GM12878 (cell line): ENCODE data around the gene ANKRD13C. TPM values are rescaled to one million over a fixed set of nuclear protein-coding genes. Genes with fewer than 3 reads are reported as not detected.

Source experiments
- ATAC-seq: fragments of 200-7000 bp; cut with Tn5 transposase; 3 replicates; pipeline ENCODE4 v1.9.1; 2020; ENCODE audit warnings: mild to moderate bottlenecking, moderate library complexity
- BruUV-seq: library from RNA; stranded (reverse); fragments of 400-500 nt; replicated peaks from 2 replicates; lab custom pipeline; 2021; lab: Mats Ljungman, UMichigan
- CTCF ChIA-PET: fragments of 300-600 bp; sonication (Branson Sonifier 250); formaldehyde crosslinking; extraction: SDS; loops from one replicate; lab custom pipeline; 2021; ENCODE audit warnings: inconsistent platforms; lab: Yijun Ruan, JAX
- POLR2A ChIA-PET: fragments of 350-600 bp; formaldehyde crosslinking; extraction: SDS; loops from one replicate; lab custom pipeline; 2021; ENCODE audit warnings: inconsistent platforms; lab: Charles Lee
- RAD21 ChIA-PET: fragments of 300-600 bp; sonication (Branson Sonifier 250); formaldehyde crosslinking; loops from one replicate; lab custom pipeline; 2023; ENCODE audit warnings: antibody characterized with exemption; ENCODE audit not compliant: unreplicated experiment; lab: Charles Lee
- SMC1A ChIA-PET: fragments of 300-600 bp; sonication (Branson Sonifier 250); formaldehyde crosslinking; loops from one replicate; lab custom pipeline; 2023; ENCODE audit not compliant: unreplicated experiment, uncharacterized antibody; lab: Charles Lee
- DNase-seq: peaks from one replicate; pipeline ENCODE4 v3.0.0-alpha.2; 2011; ENCODE audit warnings: low read depth, low spot score
- FAIRE-seq: peaks from 3 replicates; lab custom pipeline; 2011; peaks lifted over from hg19 to GRCh38; lab: Jason Lieb, UNC
- H2AFZ ChIP-seq: 2 replicates; pipeline ENCODE4 v1.6.0; 2011; ENCODE audit warnings: low read depth, low read length, control low read depth; ENCODE audit not compliant: control insufficient read depth
- H3K27ac ChIP-seq: 2 replicates; pipeline ENCODE4 v1.5.1; 2011; ENCODE audit warnings: control low read depth; ENCODE audit not compliant: control insufficient read depth, insufficient read depth
- H3K27me3 ChIP-seq, 2 experiments: replicated peaks in 1 of 2; 2 replicates each; pipeline versions ENCODE4 v1.6.0 to v1.6.1; 2011; ENCODE audit warnings: low read length in 1 of 2; ENCODE audit not compliant: control insufficient read depth in 2 of 2, insufficient read depth in 2 of 2
- H3K36me3 ChIP-seq, 2 experiments: 2 replicates each; pipeline ENCODE4 v1.5.1; 2011; ENCODE audit warnings: low read length in 1 of 2; ENCODE audit not compliant: control insufficient read depth in 2 of 2, insufficient read depth in 2 of 2
- H3K4me1 ChIP-seq: 2 replicates; pipeline ENCODE4 v1.6.1; 2011; ENCODE audit warnings: mild to moderate bottlenecking, low read length, moderate library complexity, mixed read lengths; ENCODE audit not compliant: control insufficient read depth, insufficient read depth
- H3K4me2 ChIP-seq: 2 replicates; pipeline ENCODE4 v1.6.0; 2011; ENCODE audit warnings: control low read depth; ENCODE audit not compliant: control insufficient read depth, insufficient read depth
- H3K4me3 ChIP-seq: fragments of 200-600 bp; sonication (generic); 2 replicates; pipeline ENCODE4 v1.5.1; 2016
- H3K79me2 ChIP-seq: 2 replicates; pipeline ENCODE4 v1.6.0; 2011; ENCODE audit warnings: low read length; ENCODE audit not compliant: control insufficient read depth, insufficient read depth
- H3K9ac ChIP-seq: 2 replicates; pipeline ENCODE4 v1.8.0; 2011; ENCODE audit warnings: low read length, control low read depth, mixed read lengths; ENCODE audit not compliant: control insufficient read depth, insufficient read depth
- H3K9me3 ChIP-seq: replicated peaks from 3 replicates; pipeline ENCODE4 v1.5.1; 2011; ENCODE audit warnings: mild to moderate bottlenecking, low read length; ENCODE audit not compliant: control insufficient read depth, insufficient read depth
- H4K20me1 ChIP-seq: 2 replicates; pipeline ENCODE4 v1.6.0; 2011; ENCODE audit not compliant: control insufficient read depth, insufficient read depth
- ATF2 ChIP-seq: IDR thresholded peaks from 2 replicates; pipeline ENCODE4 v1.6.1; 2012; ENCODE audit warnings: low read length, inconsistent platforms
- E2F8 ChIP-seq: fragments of 450-650 bp; IDR thresholded peaks from 2 replicates; pipeline ENCODE4 v1.6.1; 2018; ENCODE audit warnings: mild to moderate bottlenecking, low read depth, moderate library complexity; ENCODE audit not compliant: partially characterized antibody
- E4F1 ChIP-seq: fragments of 450-650 bp; IDR thresholded peaks from 2 replicates; pipeline ENCODE4 v1.6.1; 2018; ENCODE audit warnings: borderline replicate concordance, mild to moderate bottlenecking; ENCODE audit not compliant: partially characterized antibody
- EZH2 ChIP-seq: IDR thresholded peaks from 2 replicates; pipeline ENCODE4 v1.6.1; 2012; ENCODE audit warnings: low read depth, mild to moderate bottlenecking, control low read depth, inconsistent platforms, low read length, borderline replicate concordance; ENCODE audit not compliant: control insufficient read depth
- HDAC2 ChIP-seq: fragments of 200-600 bp; sonication (generic); IDR thresholded peaks from 2 replicates; pipeline ENCODE4 v1.6.1; 2017
- KLF5 ChIP-seq: fragments of 450-650 bp; IDR thresholded peaks from 2 replicates; pipeline ENCODE4 v1.6.1; 2014; ENCODE audit warnings: mild to moderate bottlenecking; ENCODE audit not compliant: partially characterized antibody
- NBN ChIP-seq: fragments of 450-650 bp; IDR thresholded peaks from 2 replicates; pipeline ENCODE4 v1.6.1; 2016
- NFXL1 ChIP-seq: fragments of 450-650 bp; IDR thresholded peaks from 2 replicates; pipeline ENCODE4 v1.6.1; 2017; ENCODE audit warnings: antibody characterized with exemption, mild to moderate bottlenecking, borderline replicate concordance
- RB1 ChIP-seq: fragments of 450-650 bp; formaldehyde crosslinking; IDR thresholded peaks from 2 replicates; pipeline ENCODE4 v1.6.1; 2017; ENCODE audit warnings: mild to moderate bottlenecking, borderline replicate concordance
- RBBP5 ChIP-seq: fragments of 200-600 bp; sonication (generic); conservative IDR thresholded peaks from 2 replicates; pipeline ENCODE4 v1.6.1; 2016
- SREBF2 ChIP-seq: IDR thresholded peaks from 2 replicates; pipeline ENCODE4 v1.6.1; 2012; ENCODE audit warnings: mild to moderate bottlenecking, low read length
- ZBTB33 ChIP-seq: fragments of 450-650 bp; IDR thresholded peaks from 2 replicates; pipeline ENCODE4 v1.6.1; 2017; ENCODE audit warnings: mild to moderate bottlenecking
- ZNF217 ChIP-seq: fragments of 450-650 bp; IDR thresholded peaks from 2 replicates; pipeline ENCODE4 v1.6.1; 2017; ENCODE audit warnings: antibody characterized with exemption, mild to moderate bottlenecking
- ZNF384 ChIP-seq: IDR thresholded peaks from 2 replicates; pipeline ENCODE4 v1.6.1; 2012; ENCODE audit warnings: low read depth, mild to moderate bottlenecking, low read length, improper control_type of control experiment, borderline replicate concordance
- WGBS: methylation state at CpG from one replicate; pipeline ENCODE4 v1.1.6; 2016; ENCODE audit warnings: low lambda C conversion rate; ENCODE audit not compliant: insufficient replicate concordance, insufficient coverage; ENCODE audit errors: missing lambda C conversion rate; 5-methylcytosine and 5-hydroxymethylcytosine counted together
- in situ Hi-C: fragments of 300-500 bp; cut with MboI; formaldehyde crosslinking; loops from 9 replicates; pipeline ENCODE4 v1.14.3; 2018; ENCODE audit warnings: mixed read lengths
- intact Hi-C: fragments of 100-400 bp; cut with micrococcal nuclease; formaldehyde crosslinking; loops from one replicate; pipeline ENCODE4 v1.14.2; 2022; ENCODE audit not compliant: unreplicated experiment
- polyA plus RNA-seq, 11 experiments: library from polyadenylated mRNA; depleted of rRNA in 4 of 11; unstranded in 6 of 11; stranded (reverse) in 5 of 11; fragments of >200 nt; fragmentation: Nextera tagmentation in 4 of 11; fragmentation: Illumina TruSeq in 1 of 11; extraction: Ambion mirVana in 4 of 11; extraction: Trizol in 1 of 11; gene quantifications; 1 replicate in 1 of 11; 2 replicates in 10 of 11; pipeline versions ENCODE4 v1.2.1 to v1.2.3, GENCODE V29; 2011 to 2016; ENCODE audit warnings: inconsistent platforms in 2 of 11, missing spikeins in 2 of 11, low read depth in 1 of 11
- total RNA-seq, 4 experiments: library from RNA; depleted of rRNA in 3 of 4; stranded (reverse); fragments of >200 nt in 3 of 4; fragmentation: Illumina TruSeq in 1 of 4; extraction: Trizol in 1 of 4; gene quantifications; 2 replicates each; pipeline versions ENCODE4 v1.2.1 to v1.2.3, GENCODE V29; 2013 to 2021

Gene ANKRD13C
- total and polyA plus RNA-seq, 10 of the 15 experiments (the other 5 are each of a cell fraction or from before 2014, with no cell fraction given) = 3.7 to 24.4 (median 14.1) TPM

GRCh38 chr1:70333245-70333644 is 21.3 kb downstream of the ANKRD13C start:
- Histone ChIP-seq H3K27ac (no peak overlapping the region), H3K36me3 (peaks cover 2 to 3% of the 10 kb centered on the region in 2 experiments; a peak in 1 of 4 replicates), H3K4me1 (no peaks in the 10 kb centered on the region), H3K4me3 (no peak overlapping the region), H3K4me2 (no peak overlapping the region), H2AFZ (no peak overlapping the region), H3K79me2 (no peaks in the 10 kb centered on the region; the same call in 1 of the 2 replicates), H3K9ac (no peak overlapping the region), H3K27me3 (no peaks in the 10 kb centered on the region), H4K20me1 (no peaks in the 10 kb centered on the region), H3K9me3 (no peaks in the 10 kb centered on the region; the same call in 2 of the 3 replicates)
- FAIRE-seq (no peak), DNase-seq (no peak), ATAC-seq (no peak)
- intact Hi-C loops (no loop called here), in situ Hi-C loops (no loop called here)
- 97% methylated on average over 2 of the region's 2 CpGs for WGBS
- ChIA-PET POLR2A (no interaction called here), RAD21 (no interaction called here), SMC1A (no interaction called here), CTCF (no interaction called here)
- BruUV-seq = TSS peak; percentile 35
- TF ChIP-seq EZH2 = no peak
- TF ChIP-seq ZBTB33 = no peak
- TF ChIP-seq E2F8 = no peak
- TF ChIP-seq KLF5 = no peak
- no peak for TF ChIP-seq NFXL1
- TF ChIP-seq RB1 = no peak
- no peak for TF ChIP-seq RBBP5
- TF ChIP-seq SREBF2 = no peak
- TF ChIP-seq ZNF217 = no peak
- no peak for TF ChIP-seq NBN
- no peak for TF ChIP-seq E4F1
- no peak for TF ChIP-seq ZNF384
- no peak for TF ChIP-seq ATF2
- TF ChIP-seq HDAC2 = no peak
